Transverse colon (tissue), 4 donors: ENCODE measurements around the gene ITPKB.

Experiments used
- EP300 ChIP-seq: sonication (generic); formaldehyde crosslinking; IDR thresholded peaks from one replicate; pipeline ENCODE4 v1.6.1; 2017; ENCODE audit warnings: antibody characterized with exemption, low read depth
- POLR2A ChIP-seq: fragments of 450-650 bp; IDR thresholded peaks from one replicate; pipeline ENCODE4 v1.6.1; 2016; ENCODE audit warnings: antibody characterized with exemption, mild to moderate bottlenecking, moderate library complexity
- POLR2AphosphoS5 ChIP-seq, 3 donors: sonication (generic); formaldehyde crosslinking; IDR thresholded peaks; one replicate each; pipeline ENCODE4 v1.6.1; 2016; ENCODE audit warnings: antibody characterized with exemption in 3 of 3
- TF ChIP-seq, protein P1 (sequence below), 5 experiments: fragments of 200-600 bp in 3 of 5; fragments of 450-650 bp in 2 of 5; sonication (generic) in 3 of 5; IDR thresholded peaks; 1 replicate in 2 of 5; 2 replicates in 3 of 5; pipeline ENCODE4 v1.5.1; 2016 to 2017; ENCODE audit warnings: antibody characterized with exemption in 5 of 5, inconsistent platforms in 3 of 5, mild to moderate bottlenecking in 2 of 5, moderate library complexity in 1 of 5

DNA sequence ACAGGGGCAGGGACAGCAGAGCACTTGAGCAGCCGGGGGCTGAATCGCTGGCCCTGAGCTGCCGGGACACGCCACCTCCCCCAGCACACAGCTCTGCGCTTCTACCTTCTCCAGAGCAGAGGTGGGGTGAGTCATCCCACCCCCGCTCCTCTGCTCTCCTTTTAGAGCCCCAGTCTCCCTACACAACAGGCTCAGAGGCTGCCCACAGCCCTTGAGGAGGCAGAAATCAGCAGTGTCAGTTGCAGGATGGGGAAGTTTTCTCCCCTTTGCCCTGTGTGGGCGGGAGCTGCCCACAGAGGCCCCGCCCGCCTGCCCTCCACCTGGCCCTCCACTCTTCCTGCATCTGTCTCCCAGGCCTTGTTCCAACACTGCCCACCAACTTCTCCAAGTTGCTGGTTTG is 95.9 kb downstream of the ITPKB start:
- TF ChIP-seq, protein P1, sequence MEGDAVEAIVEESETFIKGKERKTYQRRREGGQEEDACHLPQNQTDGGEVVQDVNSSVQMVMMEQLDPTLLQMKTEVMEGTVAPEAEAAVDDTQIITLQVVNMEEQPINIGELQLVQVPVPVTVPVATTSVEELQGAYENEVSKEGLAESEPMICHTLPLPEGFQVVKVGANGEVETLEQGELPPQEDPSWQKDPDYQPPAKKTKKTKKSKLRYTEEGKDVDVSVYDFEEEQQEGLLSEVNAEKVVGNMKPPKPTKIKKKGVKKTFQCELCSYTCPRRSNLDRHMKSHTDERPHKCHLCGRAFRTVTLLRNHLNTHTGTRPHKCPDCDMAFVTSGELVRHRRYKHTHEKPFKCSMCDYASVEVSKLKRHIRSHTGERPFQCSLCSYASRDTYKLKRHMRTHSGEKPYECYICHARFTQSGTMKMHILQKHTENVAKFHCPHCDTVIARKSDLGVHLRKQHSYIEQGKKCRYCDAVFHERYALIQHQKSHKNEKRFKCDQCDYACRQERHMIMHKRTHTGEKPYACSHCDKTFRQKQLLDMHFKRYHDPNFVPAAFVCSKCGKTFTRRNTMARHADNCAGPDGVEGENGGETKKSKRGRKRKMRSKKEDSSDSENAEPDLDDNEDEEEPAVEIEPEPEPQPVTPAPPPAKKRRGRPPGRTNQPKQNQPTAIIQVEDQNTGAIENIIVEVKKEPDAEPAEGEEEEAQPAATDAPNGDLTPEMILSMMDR (IDR thresholded peaks at IDR 0.05), result no peak
- TF ChIP-seq POLR2AphosphoS5 (IDR thresholded peaks at IDR 0.05) (no peak), POLR2A (no peak), EP300 (no peak)
